Erythroblast (primary cell): Measurements from ENCODE around the gene GRIK2.

Experiments used
- GATA1 ChIP-seq: IDR thresholded peaks from 2 replicates; pipeline ENCODE4 v1.6.1; 2011; ENCODE audit warnings: low read depth, mild to moderate bottlenecking, control low read depth, low read length, moderate library complexity
- POLR2A ChIP-seq: IDR thresholded peaks from 2 replicates; pipeline ENCODE4 v1.6.1; 2011; ENCODE audit warnings: mild to moderate bottlenecking, low read length

- TF ChIP-seq POLR2A (no peak), GATA1 (no peak)
These were observed 674.9 kb downstream of the GRIK2 start for GRCh38 chr6:102068349-102068929.
